Germinal center (tissue), 1 donor: ENCODE results near the gene RGCC.
"Not testable (repeated sequence)": the region's sequence is repeated elsewhere in the genome, so short reads cannot be mapped to it uniquely, and the experiment has no call there.

Experiments used
- DNase-seq: peaks from one replicate; pipeline ENCODE4 v3.0.0; 2012; ENCODE audit warnings: mixed read lengths, low spot score

Gene RGCC

GRCh38 chr13:41456768-41457588, at the start of gene RGCC:
RGCC (plus strand) TSS chr13:41457550; CDS start chr13:41457708, 158 bp downstream.
- peak; percentile 75 for DNase-seq

- DNase-seq: no peak
Observed at GRCh38 chr13:41408121-41408520, 49.2 kb upstream of the RGCC start.

GRCh38 chr13:41408746-41409145, 48.6 kb upstream of the RGCC start:
- no peak for DNase-seq

GRCh38 chr13:41409611-41410010, 47.7 kb upstream of the RGCC start:
- no peak for DNase-seq

GRCh38 chr13:41411060-41411459, 46.3 kb upstream of the RGCC start:
- DNase-seq: no peak

- DNase-seq: no peak
Observed at GRCh38 chr13:41411522-41411921, 45.8 kb upstream of the RGCC start.

GRCh38 chr13:41413872-41414271, 43.5 kb upstream of the RGCC start:
- no peak for DNase-seq

GRCh38 chr13:41416276-41416675, 41.1 kb upstream of the RGCC start:
- DNase-seq: no peak

GRCh38 chr13:41418027-41418426, 39.3 kb upstream of the RGCC start:
- no peak for DNase-seq

GRCh38 chr13:41418731-41419130, 38.6 kb upstream of the RGCC start:
- DNase-seq: no peak

GRCh38 chr13:41419206-41419605, 38.1 kb upstream of the RGCC start:
- no peak for DNase-seq

- DNase-seq: no peak
Observed at GRCh38 chr13:41420146-41420545, 37.2 kb upstream of the RGCC start.

GRCh38 chr13:41421330-41421729, 36.0 kb upstream of the RGCC start:
- DNase-seq: not testable (repeated sequence)

GRCh38 chr13:41421983-41422382, 35.4 kb upstream of the RGCC start:
- not testable (repeated sequence) for DNase-seq

GRCh38 chr13:41423259-41423658, 34.1 kb upstream of the RGCC start:
- not testable (repeated sequence) for DNase-seq

- not testable (repeated sequence) for DNase-seq
Observed at GRCh38 chr13:41424675-41425074, 32.7 kb upstream of the RGCC start.

GRCh38 chr13:41426047-41426446, 31.3 kb upstream of the RGCC start:
- DNase-seq: no peak

GRCh38 chr13:41427666-41428065, 29.7 kb upstream of the RGCC start:
- DNase-seq: no peak

GRCh38 chr13:41428155-41428554, 29.2 kb upstream of the RGCC start:
- no peak for DNase-seq

- DNase-seq: not testable (repeated sequence)
Observed at GRCh38 chr13:41434030-41434429, 23.3 kb upstream of the RGCC start.

- no peak for DNase-seq
Observed at GRCh38 chr13:41434831-41435520, 22.4 kb upstream of the RGCC start.

GRCh38 chr13:41443969-41444368, 13.4 kb upstream of the RGCC start:
- DNase-seq: no peak

- DNase-seq: no peak
Observed at GRCh38 chr13:41452462-41452861, 4.9 kb upstream of the RGCC start.
